ENCODE data around the gene HDAC5.

- TF ChIP-seq CTCF (IDR thresholded peaks at IDR 0.05; ENCODE audit: borderline replicate concordance, extremely low read depth, low read length, poor library complexity, severe bottlenecking): no peak
- TF ChIP-seq EZH2 (IDR thresholded peaks at IDR 0.05; ENCODE audit: borderline replicate concordance, low read depth, low read length, severe bottlenecking): no peak
These were observed 62.0 kb downstream of the HDAC5 start for GRCh38 chr17:44061446-44061845.

Measured in DND-41 (cell line).